Tibial nerve (tissue), 4 donors: Measurements from ENCODE around the gene GATA1. TPM values are rescaled to one million over a fixed set of nuclear protein-coding genes. Genes with fewer than 3 reads are reported as not detected.
A peak's percentile ranks its signal among the peaks of the same experiment; 100 is the strongest.

Experiments
- DNase-seq, 2 donors: peaks; one replicate each; pipeline ENCODE4 v3.0.0-alpha.2; 2019; ENCODE audit warnings: low spot score in 2 of 2
- H3K27ac ChIP-seq, 4 donors: fragments of 200-600 bp; sonication (generic) in 3 of 4; one replicate each; pipeline ENCODE4 v1.5.1; 2017 to 2019; ENCODE audit warnings: mild to moderate bottlenecking in 1 of 4
- H3K27me3 ChIP-seq, 2 donors: fragments of 200-600 bp; sonication (generic) in 1 of 2; one replicate each; pipeline versions ENCODE4 v1.5.1 to v1.6.0; 2017 to 2019
- H3K36me3 ChIP-seq, 3 donors: fragments of 200-600 bp; sonication (generic); one replicate each; pipeline ENCODE4 v1.5.1; 2018 to 2019
- H3K4me1 ChIP-seq, 4 donors: fragments of 200-600 bp; sonication (generic) in 3 of 4; one replicate each; pipeline ENCODE4 v1.5.1; 2017 to 2019
- H3K4me3 ChIP-seq, 4 donors: fragments of 200-600 bp; sonication (generic) in 3 of 4; one replicate each; pipeline ENCODE4 v1.5.1; 2017 to 2019; ENCODE audit warnings: mild to moderate bottlenecking in 1 of 4, moderate library complexity in 1 of 4
- H3K9me3 ChIP-seq, 4 donors: fragments of 200-600 bp; sonication (generic) in 3 of 4; one replicate each; pipeline ENCODE4 v1.5.1; 2017 to 2019
- CTCF ChIP-seq, 5 experiments: fragments of 200-600 bp in 3 of 5; fragments of 450-650 bp in 2 of 5; sonication (generic) in 3 of 5; IDR thresholded peaks; one replicate each; pipeline ENCODE4 v1.5.1; 2016 to 2019; ENCODE audit warnings: antibody characterized with exemption in 5 of 5, mild to moderate bottlenecking in 3 of 5, moderate library complexity in 2 of 5
- EP300 ChIP-seq, 2 donors: sonication (generic); formaldehyde crosslinking; IDR thresholded peaks; one replicate each; pipeline ENCODE4 v1.6.1; 2017; ENCODE audit warnings: antibody characterized with exemption in 2 of 2, mild to moderate bottlenecking in 1 of 2
- POLR2A ChIP-seq, 2 donors: fragments of 450-650 bp; IDR thresholded peaks; one replicate each; pipeline ENCODE4 v1.6.1; 2017; ENCODE audit warnings: antibody characterized with exemption in 2 of 2, mild to moderate bottlenecking in 2 of 2, moderate library complexity in 2 of 2
- WGBS, 2 donors: methylation state at CpG; one replicate each; pipeline ENCODE4 v1.1.5; 2018; 5-methylcytosine and 5-hydroxymethylcytosine counted together
- total RNA-seq, 4 donors: library from RNA; depleted of rRNA; stranded (reverse); fragments of >200 nt; gene quantifications; one replicate each; pipeline ENCODE4 v1.1.0, GENCODE V29; 2016

Gene GATA1
- total RNA-seq, 4 donors from 2014 or later: 0.90 TPM; not detected in 3

GRCh38 chrX:48801280-48802088, 15.1 kb downstream of the GATA1 start, which contains the start of gene HDAC6:
Gene HDAC6 (plus strand): TSS chrX:48802067. CDS start chrX:48802693, 626 bp downstream.
- peaks cover 0 to 14% (median 3%) of the 10 kb centered on the region in 4 donors for H3K4me1 ChIP-seq
- no peaks in the 10 kb centered on the region for H3K27me3 ChIP-seq
- no peaks in the 10 kb centered on the region for H3K9me3 ChIP-seq
- H3K27ac ChIP-seq: peak within 1 kb of the TSS; percentile 91 to 97 (median 94)
- DNase-seq: peak; percentile 85 to 90
- TF ChIP-seq CTCF (IDR thresholded peaks at IDR 0.05) (peak in 2 of 5 experiments; percentile 4 to 20), EP300 (IDR thresholded peaks at IDR 0.05) (peak; percentile 80 to 87), POLR2A (IDR thresholded peaks at IDR 0.05) (peak in 1 of 2 donors; percentile 44)
- peaks cover 0 to 18% (median 0%) of the 10 kb centered on the region in 3 donors for H3K36me3 ChIP-seq
- peak within 1 kb of the TSS; percentile 55 to 66 (median 62) for H3K4me3 ChIP-seq
- 1 to 53% methylated on average over 39 to 82 of the region's 89 CpGs for WGBS, 2 donors

- Histone ChIP-seq H3K4me3 (peak overlapping the region; percentile 32 to 64 (median 52)), H3K36me3 (peaks cover 0 to 23% (median 0%) of the 10 kb centered on the region in 3 donors), H3K27me3 (no peaks in the 10 kb centered on the region), H3K4me1 (peaks cover 0 to 14% (median 3%) of the 10 kb centered on the region in 4 donors), H3K9me3 (no peaks in the 10 kb centered on the region), H3K27ac (peak overlapping the region; percentile 87 to 97 (median 92))
- TF ChIP-seq POLR2A (IDR thresholded peaks at IDR 0.05): peak in 1 of 2 donors; percentile 68
- no peak for TF ChIP-seq CTCF (IDR thresholded peaks at IDR 0.05)
- peak in 1 of 2 donors; percentile 60 for TF ChIP-seq EP300 (IDR thresholded peaks at IDR 0.05)
- DNase-seq: peak; percentile 71 to 76
- 5 to 48% methylated on average over 33 to 40 of the region's 40 CpGs for WGBS, 2 donors
Measured at GRCh38 chrX:48802089-48802904, 15.9 kb downstream of the GATA1 start.

GRCh38 chrX:48802905-48803200, 16.5 kb downstream of the GATA1 start:
- 35 to 65% methylated on average over 4 of the region's 4 CpGs for WGBS, 2 donors
- Histone ChIP-seq H3K27me3 (no peaks in the 10 kb centered on the region), H3K4me1 (peaks cover 0 to 14% (median 3%) of the 10 kb centered on the region in 4 donors), H3K9me3 (no peaks in the 10 kb centered on the region), H3K36me3 (peaks cover 0 to 24% (median 0%) of the 10 kb centered on the region in 3 donors), H3K4me3 (peak overlapping the region in 3 of 4 donors; percentile 49 to 64 (median 54)), H3K27ac (peak overlapping the region in 3 of 4 donors; percentile 87 to 97 (median 92))
- DNase-seq: no peak
- TF ChIP-seq EP300 (IDR thresholded peaks at IDR 0.05): no peak
- no peak for TF ChIP-seq POLR2A (IDR thresholded peaks at IDR 0.05)
- TF ChIP-seq CTCF (IDR thresholded peaks at IDR 0.05): no peak

- Histone ChIP-seq H3K4me1 (peaks cover 0 to 8% (median 3%) of the 10 kb centered on the region in 4 donors), H3K27ac (no peak overlapping the region), H3K27me3 (no peaks in the 10 kb centered on the region), H3K4me3 (no peak overlapping the region), H3K36me3 (peaks cover 0 to 36% (median 0%) of the 10 kb centered on the region in 3 donors), H3K9me3 (no peaks in the 10 kb centered on the region)
- no peak for TF ChIP-seq POLR2A (IDR thresholded peaks at IDR 0.05)
- TF ChIP-seq CTCF (IDR thresholded peaks at IDR 0.05): no peak
- TF ChIP-seq EP300 (IDR thresholded peaks at IDR 0.05): no peak
- DNase-seq: no peak
- WGBS, 2 donors: 78 to 100% methylated on average over 3 to 4 of the region's 4 CpGs
Measured at GRCh38 chrX:48806081-48806480, 19.7 kb downstream of the GATA1 start.
